K562 (cell line): ENCODE data around the gene CPA2.

Source experiments
- CTCF ChIP-seq, 3 experiments: IDR thresholded peaks in 2 of 3; conservative IDR thresholded peaks in 1 of 3; 2 replicates each; pipeline ENCODE4 v1.5.1; 2011 to 2012; ENCODE audit warnings: low read length in 3 of 3, mild to moderate bottlenecking in 3 of 3, control low read depth in 2 of 3, improper control_type of control experiment in 1 of 3, inconsistent platforms in 1 of 3, low read depth in 1 of 3, mixed read lengths in 1 of 3, moderate library complexity in 1 of 3; ENCODE audit not compliant: insufficient read depth in 2 of 3
- E2F8 ChIP-seq: fragments of 450-650 bp; IDR thresholded peaks from 2 replicates; pipeline ENCODE4 v1.7.1; 2018; ENCODE audit warnings: mild to moderate bottlenecking, low read depth; ENCODE audit not compliant: partially characterized antibody
- FOXJ2 ChIP-seq: fragments of 200-800 bp; sonication (Bioruptor generic); IDR thresholded peaks from 2 replicates; pipeline ENCODE4 v1.6.1; 2016; ENCODE audit warnings: missing genetic modification characterization, missing compliant biosample characterization
- HDGF ChIP-seq: fragments of 450-650 bp; IDR thresholded peaks from 2 replicates; pipeline ENCODE4 v1.6.1; 2016
- MAZ ChIP-seq, 2 experiments: fragments of 450-650 bp in 1 of 2; sonication (generic) in 1 of 2; formaldehyde crosslinking; IDR thresholded peaks in 1 of 2; conservative IDR thresholded peaks in 1 of 2; 2 replicates each; pipeline versions ENCODE4 v1.4.0 to v1.5.0; 2020; ENCODE audit warnings: mild to moderate bottlenecking in 1 of 2, missing genetic modification reagents in 1 of 2
- NRF1 ChIP-seq, 2 experiments: fragments of 450-650 bp; IDR thresholded peaks in 1 of 2; conservative IDR thresholded peaks in 1 of 2; 2 replicates each; pipeline ENCODE4 v1.6.1; 2014; ENCODE audit warnings: mild to moderate bottlenecking in 2 of 2
- TEAD4 ChIP-seq, 2 experiments: sonication (generic) in 1 of 2; formaldehyde crosslinking in 1 of 2; IDR thresholded peaks; 2 replicates each; pipeline versions ENCODE4 v1.6.1 to v1.8.0; 2012 to 2022; ENCODE audit warnings: borderline replicate concordance in 1 of 2, inconsistent platforms in 1 of 2, low read length in 1 of 2, mild to moderate bottlenecking in 1 of 2, missing genetic modification reagents in 1 of 2

DNA sequence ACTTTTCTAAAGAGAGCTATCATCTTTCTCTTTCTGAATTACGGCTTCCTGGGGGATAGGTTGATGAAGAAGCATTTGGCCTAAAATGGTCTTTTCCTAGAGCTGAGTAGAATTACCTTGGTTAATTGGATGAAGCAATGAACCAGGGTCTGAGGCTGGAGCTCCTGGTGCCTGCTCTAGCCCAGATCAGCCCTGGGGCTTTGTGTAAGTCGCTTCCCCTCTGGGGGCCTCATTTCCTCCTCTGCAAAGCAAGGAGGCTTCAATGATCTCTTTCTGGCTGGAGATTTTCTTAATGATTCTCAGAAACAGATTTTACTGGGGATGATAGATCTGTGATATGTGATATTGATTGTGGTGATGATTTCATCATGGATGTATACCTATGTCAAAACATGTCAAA lies 3.5 kb upstream of the CPA2 start:
- TF ChIP-seq TEAD4 (IDR thresholded peaks at IDR 0.05; ENCODE audit: low read length): no peak
- TF ChIP-seq TEAD4 (CRISPR knock-in tag; IDR thresholded peaks at IDR 0.05; ENCODE audit: borderline replicate concordance): no peak
- no peak for TF ChIP-seq CTCF (IDR thresholded peaks at IDR 0.05 in 2 of 3, conservative IDR thresholded peaks at IDR 0.05 in 1 of 3; ENCODE audit: insufficient read depth in 2 of 3, low read depth in 1 of 3, low read length in 3 of 3)
- no peak for TF ChIP-seq E2F8
- no peak for TF ChIP-seq MAZ (CRISPR knock-in tag; conservative IDR thresholded peaks at IDR 0.05 in 1 of 2, IDR thresholded peaks at IDR 0.05 in 1 of 2)
- no peak for TF ChIP-seq NRF1 (conservative IDR thresholded peaks at IDR 0.05 in 1 of 2, IDR thresholded peaks at IDR 0.05 in 1 of 2)
- TF ChIP-seq FOXJ2 (tag): no peak
- no peak for TF ChIP-seq HDGF
